Neural crest cell (in vitro differentiated cells): Measurements from ENCODE around the gene HGS. TPM values are rescaled to one million over a fixed set of nuclear protein-coding genes. Genes with fewer than 3 reads are reported as not detected.

Source experiments
- DNase-seq: peaks from one replicate; pipeline ENCODE4 v3.0.0; 2021; ENCODE audit warnings: low read depth, mixed read lengths, low spot score
- H3K27ac Mint-ChIP-seq: one replicate; pipeline ENCODE4 v1.8.0; 2021; ENCODE audit warnings: mild to moderate bottlenecking, mixed read lengths; ENCODE audit not compliant: unreplicated experiment
- H3K27me3 Mint-ChIP-seq: 2 replicates; pipeline ENCODE4 v1.8.0; 2021; ENCODE audit warnings: low read depth, mild to moderate bottlenecking, mixed read lengths
- H3K36me3 Mint-ChIP-seq: 2 replicates; pipeline ENCODE4 v1.8.0; 2021; ENCODE audit warnings: low read depth, mild to moderate bottlenecking, mixed read lengths
- H3K4me1 Mint-ChIP-seq: 2 replicates; pipeline ENCODE4 v1.8.0; 2021; ENCODE audit warnings: mixed read lengths
- H3K4me3 Mint-ChIP-seq: one replicate; pipeline ENCODE4 v1.8.0; 2021; ENCODE audit warnings: mild to moderate bottlenecking, mixed read lengths
- H3K9me3 Mint-ChIP-seq: 2 replicates; pipeline ENCODE4 v1.8.0; 2021; ENCODE audit warnings: mixed read lengths
- CTCF ChIP-seq: fragments of 200-600 bp; sonication (generic); conservative IDR thresholded peaks from 2 replicates; pipeline ENCODE4 v1.5.0; 2021; ENCODE audit warnings: antibody characterized with exemption, mild to moderate bottlenecking
- total RNA-seq: library from RNA; stranded (reverse); gene quantifications from 2 replicates; pipeline ENCODE4 v1.2.1, GENCODE V29; 2021

The HGS gene
- total RNA-seq, 1 donor from 2014 or later: 103 TPM

GRCh38 chr17:81651692-81652091 lies 32.1 kb upstream of the HGS start:
- Mint-ChIP-seq H3K36me3 (no peaks in the 10 kb centered on the region), H3K4me3 (no peak overlapping the region), H3K4me1 (peaks cover 11% of the 10 kb centered on the region), H3K27ac (no peak overlapping the region), H3K9me3 (no peaks in the 10 kb centered on the region), H3K27me3 (no peaks in the 10 kb centered on the region)
- no peak for TF ChIP-seq CTCF
- no peak for DNase-seq

- Mint-ChIP-seq H3K27me3 (no peaks in the 10 kb centered on the region), H3K27ac (peak overlapping the region; percentile 50), H3K4me1 (peaks cover 11% of the 10 kb centered on the region), H3K9me3 (no peaks in the 10 kb centered on the region), H3K36me3 (no peaks in the 10 kb centered on the region), H3K4me3 (no peak overlapping the region)
- DNase-seq: no peak
- no peak for TF ChIP-seq CTCF
Measured at GRCh38 chr17:81652906-81653771, 30.7 kb upstream of the HGS start.

GRCh38 chr17:81655378-81656117 lies 28.3 kb upstream of the HGS start:
- Mint-ChIP-seq H3K4me3 (no peak overlapping the region), H3K27me3 (no peaks in the 10 kb centered on the region), H3K4me1 (peaks cover 11% of the 10 kb centered on the region), H3K9me3 (no peaks in the 10 kb centered on the region), H3K27ac (no peak overlapping the region), H3K36me3 (no peaks in the 10 kb centered on the region)
- TF ChIP-seq CTCF: no peak
- DNase-seq: no peak

- Mint-ChIP-seq H3K36me3 (no peaks in the 10 kb centered on the region), H3K9me3 (no peaks in the 10 kb centered on the region), H3K27me3 (no peaks in the 10 kb centered on the region), H3K4me1 (peaks cover 11% of the 10 kb centered on the region), H3K4me3 (no peak within 1 kb of the TSS), H3K27ac (no peak within 1 kb of the TSS)
- DNase-seq: no peak
- no peak for TF ChIP-seq CTCF
Measured at GRCh38 chr17:81656118-81656743, 27.6 kb upstream of the HGS start, which contains the start of gene PDE6G. Gene PDE6G (minus strand): TSS chr17:81656542. CDS start chr17:81653305, 3,237 bp downstream.

GRCh38 chr17:81656835-81657234 lies 27.0 kb upstream of the HGS start:
- no peak overlapping the region for H3K27ac Mint-ChIP-seq
- DNase-seq: no peak
- H3K9me3 Mint-ChIP-seq: no peaks in the 10 kb centered on the region
- H3K4me3 Mint-ChIP-seq: no peak overlapping the region
- no peaks in the 10 kb centered on the region for H3K36me3 Mint-ChIP-seq
- TF ChIP-seq CTCF: no peak
- H3K27me3 Mint-ChIP-seq: no peaks in the 10 kb centered on the region
- peaks cover 8% of the 10 kb centered on the region for H3K4me1 Mint-ChIP-seq
